ENCODE data around the gene FER. TPM values are rescaled to one million over a fixed set of nuclear protein-coding genes. Genes with fewer than 3 reads are reported as not detected.

The FER gene
- total and polyA plus RNA-seq, 9 of the 15 experiments (the other 6 are each of a cell fraction or from before 2014, with no cell fraction given), result 6.7 to 18.2 (median 8.9) TPM

GRCh38 chr5:108810717-108811116 lies 63.0 kb downstream of the FER start:
- DNase-seq (ENCODE audit: extremely low read depth in 1 of 4, low spot score in 3 of 4) (no peak), FAIRE-seq (no peak), ATAC-seq (no peak)
- ChIA-PET POLR2A (no interaction called here), CTCF (ENCODE audit: low intra/inter-chr PET ratio) (no interaction called here)
- 44% methylated on average over 3 of the region's 3 CpGs for WGBS (ENCODE audit: insufficient coverage, low coverage, missing lambda C conversion rate)
- Histone ChIP-seq H2AFZ (ENCODE audit: low read depth, low read length) (no peak overlapping the region), H3K27me3 (ENCODE audit: control insufficient read depth in 2 of 2, insufficient read depth in 2 of 2, low read length in 2 of 2) (no peaks in the 10 kb centered on the region), H3K79me2 (ENCODE audit: control insufficient read depth, insufficient read depth, low read length) (no peaks in the 10 kb centered on the region), H3K9ac (ENCODE audit: insufficient read depth in 1 of 2, low read depth in 2 of 2, low read length in 2 of 2) (no peak overlapping the region), H3K27ac (ENCODE audit: extremely low read depth, low read depth, low read length) (no peak overlapping the region), H3K4me2 (ENCODE audit: insufficient read depth, low read length) (no peak overlapping the region), H4K20me1 (replicated peaks; ENCODE audit: control insufficient read depth, insufficient read depth, low read length) (no peaks in the 10 kb centered on the region), H3K9me3 (replicated peaks; ENCODE audit: control insufficient read depth, insufficient read depth, low read depth, low read length) (no peaks in the 10 kb centered on the region), H3K4me3 (no peak overlapping the region), H3K9me1 (ENCODE audit: control insufficient read depth, insufficient read depth, low read length) (no peaks in the 10 kb centered on the region), H3K36me3 (ENCODE audit: control insufficient read depth, insufficient read depth, low read length) (no peaks in the 10 kb centered on the region), H3K4me1 (replicated peaks in 1 of 2; ENCODE audit: control insufficient read depth in 2 of 2, insufficient read depth in 2 of 2, low read length in 2 of 2) (no peaks in the 10 kb centered on the region)
- intact Hi-C loops (cut with micrococcal nuclease), result no loop called here
- no TSS peak for BruUV-seq (replicated peaks)
- in situ Hi-C loops (cut with MboI), result no loop called here
- TF ChIP-seq, protein P1, sequence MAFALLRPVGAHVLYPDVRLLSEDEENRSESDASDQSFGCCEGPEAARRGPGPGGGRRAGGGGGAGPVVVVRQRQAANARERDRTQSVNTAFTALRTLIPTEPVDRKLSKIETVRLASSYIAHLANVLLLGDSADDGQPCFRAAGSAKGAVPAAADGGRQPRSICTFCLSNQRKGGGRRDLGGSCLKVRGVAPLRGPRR (CRISPR knock-in tag; IDR thresholded peaks at IDR 0.05), result no peak
- TF ChIP-seq NFIX (CRISPR knock-in tag; IDR thresholded peaks at IDR 0.05; ENCODE audit: low read depth), result no peak
- TF ChIP-seq JUNB (CRISPR knock-in tag; conservative IDR thresholded peaks at IDR 0.05), result no peak
- no peak for TF ChIP-seq GTF2A2 (tag; IDR thresholded peaks at IDR 0.05)
- TF ChIP-seq NR2F6 (CRISPR knock-in tag; IDR thresholded peaks at IDR 0.05), result no peak
- TF ChIP-seq ZNF436 (CRISPR knock-in tag; IDR thresholded peaks at IDR 0.05), result no peak
- TF ChIP-seq COPS2 (conservative IDR thresholded peaks at IDR 0.05), result no peak
- no peak for TF ChIP-seq LEF1 (IDR thresholded peaks at IDR 0.05)

DNA sequence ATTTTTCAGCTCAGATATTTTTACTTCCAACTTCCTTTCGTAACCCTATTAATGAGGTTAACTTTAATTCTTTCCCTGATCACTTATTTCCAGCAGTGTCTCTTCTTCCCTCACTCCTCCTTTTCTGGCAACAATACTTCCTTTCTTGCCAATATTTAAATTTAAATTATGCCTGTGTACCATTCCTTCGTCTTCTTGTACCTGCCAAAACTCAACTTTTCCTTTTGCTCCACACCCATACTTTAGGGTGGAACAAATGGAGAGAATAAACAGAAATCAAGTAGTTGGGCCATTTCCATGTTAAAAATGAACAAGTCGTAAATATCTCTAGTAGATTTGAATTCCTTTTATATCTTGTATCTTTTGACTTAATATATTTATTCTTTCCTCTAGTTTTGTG lies 66.0 kb downstream of the FER start:
- H2AFZ ChIP-seq (ENCODE audit: low read depth, low read length), result no peak overlapping the region
- H3K9me3 ChIP-seq (replicated peaks; ENCODE audit: control insufficient read depth, insufficient read depth, low read depth, low read length), result no peaks in the 10 kb centered on the region
- POLR2A ChIA-PET, result no interaction called here
- no peaks in the 10 kb centered on the region for H4K20me1 ChIP-seq (replicated peaks; ENCODE audit: control insufficient read depth, insufficient read depth, low read length)
- no peak overlapping the region for H3K9ac ChIP-seq (ENCODE audit: insufficient read depth in 1 of 2, low read depth in 2 of 2, low read length in 2 of 2)
- 67% methylated on average over 3 of the region's 3 CpGs for WGBS (ENCODE audit: insufficient coverage, low coverage, missing lambda C conversion rate)
- H3K79me2 ChIP-seq (ENCODE audit: control insufficient read depth, insufficient read depth, low read length), result no peaks in the 10 kb centered on the region
- TF ChIP-seq PPARD (CRISPR knock-in tag; IDR thresholded peaks at IDR 0.05), result no peak
- TF ChIP-seq, protein P2, sequence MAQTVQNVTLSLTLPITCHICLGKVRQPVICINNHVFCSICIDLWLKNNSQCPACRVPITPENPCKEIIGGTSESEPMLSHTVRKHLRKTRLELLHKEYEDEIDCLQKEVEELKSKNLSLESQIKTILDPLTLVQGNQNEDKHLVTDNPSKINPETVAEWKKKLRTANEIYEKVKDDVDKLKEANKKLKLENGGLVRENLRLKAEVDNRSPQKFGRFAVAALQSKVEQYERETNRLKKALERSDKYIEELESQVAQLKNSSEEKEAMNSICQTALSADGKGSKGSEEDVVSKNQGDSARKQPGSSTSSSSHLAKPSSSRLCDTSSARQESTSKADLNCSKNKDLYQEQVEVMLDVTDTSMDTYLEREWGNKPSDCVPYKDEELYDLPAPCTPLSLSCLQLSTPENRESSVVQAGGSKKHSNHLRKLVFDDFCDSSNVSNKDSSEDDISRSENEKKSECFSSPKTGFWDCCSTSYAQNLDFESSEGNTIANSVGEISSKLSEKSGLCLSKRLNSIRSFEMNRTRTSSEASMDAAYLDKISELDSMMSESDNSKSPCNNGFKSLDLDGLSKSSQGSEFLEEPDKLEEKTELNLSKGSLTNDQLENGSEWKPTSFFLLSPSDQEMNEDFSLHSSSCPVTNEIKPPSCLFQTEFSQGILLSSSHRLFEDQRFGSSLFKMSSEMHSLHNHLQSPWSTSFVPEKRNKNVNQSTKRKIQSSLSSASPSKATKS (CRISPR knock-in tag; IDR thresholded peaks at IDR 0.05), result no peak
- no peak for TF ChIP-seq MED1 (CRISPR knock-in tag; IDR thresholded peaks at IDR 0.05; ENCODE audit: borderline replicate concordance)
- no peak for TF ChIP-seq NR0B1 (IDR thresholded peaks at IDR 0.05; ENCODE audit: partially characterized antibody)
- no peak for TF ChIP-seq ZBTB12 (CRISPR knock-in tag; IDR thresholded peaks at IDR 0.05)
- H3K9me1 ChIP-seq (ENCODE audit: control insufficient read depth, insufficient read depth, low read length), result no peaks in the 10 kb centered on the region
- no peaks in the 10 kb centered on the region for H3K4me1 ChIP-seq (replicated peaks in 1 of 2; ENCODE audit: control insufficient read depth in 2 of 2, insufficient read depth in 2 of 2, low read length in 2 of 2)
- no peak overlapping the region for H3K4me3 ChIP-seq
- intact Hi-C loops (cut with micrococcal nuclease), result no loop called here
- H3K27ac ChIP-seq (ENCODE audit: extremely low read depth, low read depth, low read length), result no peak overlapping the region
- FAIRE-seq (no peak), DNase-seq (ENCODE audit: extremely low read depth in 1 of 4, low spot score in 3 of 4) (no peak), ATAC-seq (no peak)
- H3K36me3 ChIP-seq (ENCODE audit: control insufficient read depth, insufficient read depth, low read length), result no peaks in the 10 kb centered on the region
- in situ Hi-C loops (cut with MboI), result no loop called here
- CTCF ChIA-PET (ENCODE audit: low intra/inter-chr PET ratio), result no interaction called here
- no peaks in the 10 kb centered on the region for H3K27me3 ChIP-seq (ENCODE audit: control insufficient read depth in 2 of 2, insufficient read depth in 2 of 2, low read length in 2 of 2)
- BruUV-seq (replicated peaks), result no TSS peak
- H3K4me2 ChIP-seq (ENCODE audit: insufficient read depth, low read length), result no peak overlapping the region
